ENCODE data around the gene RIN1. TPM values are rescaled to one million over a fixed set of nuclear protein-coding genes. Genes with fewer than 3 reads are reported as not detected.
A peak's percentile ranks its signal among the peaks of the same experiment; 100 is the strongest.

Gene RIN1
- total and polyA plus RNA-seq, 2 of the 13 experiments (the other 11 are each of a cell fraction or from before 2014, with no cell fraction given) = 2.4 to 4.1 TPM

DNA sequence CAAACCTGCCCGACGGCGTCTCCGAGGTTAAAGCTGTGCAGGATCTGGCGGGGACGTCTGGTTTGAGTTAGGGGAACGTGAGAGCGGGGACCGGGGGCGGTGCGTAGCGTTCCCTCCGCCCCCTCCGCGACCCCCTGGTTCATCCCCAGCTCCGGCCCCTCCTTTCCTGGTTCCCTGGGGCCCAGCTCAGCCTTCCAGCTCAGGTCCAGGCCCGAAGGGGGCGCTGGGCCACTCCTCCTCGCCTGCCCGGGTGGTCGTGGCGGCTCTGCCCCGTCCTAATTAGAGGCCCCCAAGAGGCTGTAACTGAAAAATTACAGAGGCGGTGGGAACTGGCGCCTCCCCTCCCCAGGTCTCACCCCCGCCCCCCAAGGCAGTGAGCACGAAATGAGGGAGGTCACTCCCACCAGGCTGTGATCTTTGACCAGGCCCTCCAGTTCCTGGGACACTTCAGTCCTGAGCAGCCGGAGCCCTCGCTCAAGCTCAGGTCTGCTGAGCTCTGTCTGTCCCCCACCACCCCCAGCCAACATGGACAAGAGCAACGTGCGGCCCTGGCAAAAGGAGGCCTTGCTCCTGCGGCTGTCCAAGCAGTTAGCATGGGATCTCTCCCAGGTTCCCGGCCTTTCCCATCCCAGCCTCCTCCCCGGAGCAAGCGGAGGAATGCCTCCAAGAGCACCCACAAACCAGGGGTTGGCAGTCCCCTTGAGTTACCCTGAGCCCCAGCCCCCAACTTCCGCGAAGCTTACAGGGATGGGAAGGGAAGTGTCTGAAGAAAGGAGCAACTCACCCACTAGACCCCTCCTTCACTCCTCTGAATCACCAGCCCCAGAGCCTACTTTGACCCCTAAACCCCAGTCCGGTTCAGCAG lies 22.7 kb downstream of the RIN1 start (continued):
- TF ChIP-seq, protein P1, sequence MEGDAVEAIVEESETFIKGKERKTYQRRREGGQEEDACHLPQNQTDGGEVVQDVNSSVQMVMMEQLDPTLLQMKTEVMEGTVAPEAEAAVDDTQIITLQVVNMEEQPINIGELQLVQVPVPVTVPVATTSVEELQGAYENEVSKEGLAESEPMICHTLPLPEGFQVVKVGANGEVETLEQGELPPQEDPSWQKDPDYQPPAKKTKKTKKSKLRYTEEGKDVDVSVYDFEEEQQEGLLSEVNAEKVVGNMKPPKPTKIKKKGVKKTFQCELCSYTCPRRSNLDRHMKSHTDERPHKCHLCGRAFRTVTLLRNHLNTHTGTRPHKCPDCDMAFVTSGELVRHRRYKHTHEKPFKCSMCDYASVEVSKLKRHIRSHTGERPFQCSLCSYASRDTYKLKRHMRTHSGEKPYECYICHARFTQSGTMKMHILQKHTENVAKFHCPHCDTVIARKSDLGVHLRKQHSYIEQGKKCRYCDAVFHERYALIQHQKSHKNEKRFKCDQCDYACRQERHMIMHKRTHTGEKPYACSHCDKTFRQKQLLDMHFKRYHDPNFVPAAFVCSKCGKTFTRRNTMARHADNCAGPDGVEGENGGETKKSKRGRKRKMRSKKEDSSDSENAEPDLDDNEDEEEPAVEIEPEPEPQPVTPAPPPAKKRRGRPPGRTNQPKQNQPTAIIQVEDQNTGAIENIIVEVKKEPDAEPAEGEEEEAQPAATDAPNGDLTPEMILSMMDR (CRISPR knock-in tag; IDR thresholded peaks at IDR 0.05) = peak; percentile 68
- no peak for TF ChIP-seq TBP (CRISPR knock-in tag; IDR thresholded peaks at IDR 0.05)
- no peak for TF ChIP-seq NCOA1 (CRISPR knock-in tag; IDR thresholded peaks at IDR 0.05)
- 0 out of 2 replicates have a peak, but pooled peaks have one; percentile 68 for TF ChIP-seq ZNF749 (CRISPR knock-in tag; IDR thresholded peaks at IDR 0.05; ENCODE audit: borderline replicate concordance)
- TF ChIP-seq, protein P2, sequence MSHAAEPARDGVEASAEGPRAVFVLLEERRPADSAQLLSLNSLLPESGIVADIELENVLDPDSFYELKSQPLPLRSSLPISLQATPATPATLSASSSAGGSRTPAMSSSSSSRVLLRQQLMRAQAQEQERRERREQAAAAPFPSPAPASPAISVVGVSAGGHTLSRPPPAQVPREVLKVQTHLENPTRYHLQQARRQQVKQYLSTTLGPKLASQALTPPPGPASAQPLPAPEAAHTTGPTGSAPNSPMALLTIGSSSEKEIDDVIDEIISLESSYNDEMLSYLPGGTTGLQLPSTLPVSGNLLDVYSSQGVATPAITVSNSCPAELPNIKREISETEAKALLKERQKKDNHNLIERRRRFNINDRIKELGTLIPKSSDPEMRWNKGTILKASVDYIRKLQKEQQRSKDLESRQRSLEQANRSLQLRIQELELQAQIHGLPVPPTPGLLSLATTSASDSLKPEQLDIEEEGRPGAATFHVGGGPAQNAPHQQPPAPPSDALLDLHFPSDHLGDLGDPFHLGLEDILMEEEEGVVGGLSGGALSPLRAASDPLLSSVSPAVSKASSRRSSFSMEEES (CRISPR knock-in tag; IDR thresholded peaks at IDR 0.05) = no peak
- TF ChIP-seq ZNF616 (CRISPR knock-in tag; IDR thresholded peaks at IDR 0.05; ENCODE audit: low read depth) = no peak
- TF ChIP-seq, protein P3, sequence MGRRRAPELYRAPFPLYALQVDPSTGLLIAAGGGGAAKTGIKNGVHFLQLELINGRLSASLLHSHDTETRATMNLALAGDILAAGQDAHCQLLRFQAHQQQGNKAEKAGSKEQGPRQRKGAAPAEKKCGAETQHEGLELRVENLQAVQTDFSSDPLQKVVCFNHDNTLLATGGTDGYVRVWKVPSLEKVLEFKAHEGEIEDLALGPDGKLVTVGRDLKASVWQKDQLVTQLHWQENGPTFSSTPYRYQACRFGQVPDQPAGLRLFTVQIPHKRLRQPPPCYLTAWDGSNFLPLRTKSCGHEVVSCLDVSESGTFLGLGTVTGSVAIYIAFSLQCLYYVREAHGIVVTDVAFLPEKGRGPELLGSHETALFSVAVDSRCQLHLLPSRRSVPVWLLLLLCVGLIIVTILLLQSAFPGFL (CRISPR knock-in tag; IDR thresholded peaks at IDR 0.05) = no peak
- TF ChIP-seq, protein P4, sequence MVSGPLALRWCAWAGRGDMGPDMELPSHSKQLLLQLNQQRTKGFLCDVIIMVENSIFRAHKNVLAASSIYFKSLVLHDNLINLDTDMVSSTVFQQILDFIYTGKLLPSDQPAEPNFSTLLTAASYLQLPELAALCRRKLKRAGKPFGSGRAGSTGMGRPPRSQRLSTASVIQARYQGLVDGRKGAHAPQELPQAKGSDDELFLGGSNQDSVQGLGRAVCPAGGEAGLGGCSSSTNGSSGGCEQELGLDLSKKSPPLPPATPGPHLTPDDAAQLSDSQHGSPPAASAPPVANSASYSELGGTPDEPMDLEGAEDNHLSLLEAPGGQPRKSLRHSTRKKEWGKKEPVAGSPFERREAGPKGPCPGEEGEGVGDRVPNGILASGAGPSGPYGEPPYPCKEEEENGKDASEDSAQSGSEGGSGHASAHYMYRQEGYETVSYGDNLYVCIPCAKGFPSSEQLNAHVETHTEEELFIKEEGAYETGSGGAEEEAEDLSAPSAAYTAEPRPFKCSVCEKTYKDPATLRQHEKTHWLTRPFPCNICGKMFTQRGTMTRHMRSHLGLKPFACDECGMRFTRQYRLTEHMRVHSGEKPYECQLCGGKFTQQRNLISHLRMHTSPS (CRISPR knock-in tag; IDR thresholded peaks at IDR 0.05; ENCODE audit: low read depth) = peak; percentile 29; the same call in 1 of the 2 replicates
- no peak for TF ChIP-seq ZFP36 (IDR thresholded peaks at IDR 0.05; ENCODE audit: borderline replicate concordance, low read depth, low read length, partially characterized antibody)
- TF ChIP-seq, protein P5, sequence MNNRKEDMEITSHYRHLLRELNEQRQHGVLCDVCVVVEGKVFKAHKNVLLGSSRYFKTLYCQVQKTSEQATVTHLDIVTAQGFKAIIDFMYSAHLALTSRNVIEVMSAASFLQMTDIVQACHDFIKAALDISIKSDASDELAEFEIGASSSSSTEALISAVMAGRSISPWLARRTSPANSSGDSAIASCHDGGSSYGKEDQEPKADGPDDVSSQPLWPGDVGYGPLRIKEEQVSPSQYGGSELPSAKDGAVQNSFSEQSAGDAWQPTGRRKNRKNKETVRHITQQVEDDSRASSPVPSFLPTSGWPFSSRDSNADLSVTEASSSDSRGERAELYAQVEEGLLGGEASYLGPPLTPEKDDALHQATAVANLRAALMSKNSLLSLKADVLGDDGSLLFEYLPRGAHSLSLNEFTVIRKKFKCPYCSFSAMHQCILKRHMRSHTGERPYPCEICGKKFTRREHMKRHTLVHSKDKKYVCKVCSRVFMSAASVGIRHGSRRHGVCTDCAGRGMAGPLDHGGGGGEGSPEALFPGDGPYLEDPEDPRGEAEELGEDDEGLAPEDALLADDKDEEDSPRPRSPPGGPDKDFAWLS (CRISPR knock-in tag; IDR thresholded peaks at IDR 0.05; ENCODE audit: borderline replicate concordance) = no peak
- TF ChIP-seq ZNF138 (CRISPR knock-in tag; IDR thresholded peaks at IDR 0.05; ENCODE audit: low read depth) = no peak
- no peak for TF ChIP-seq ZNF10 (CRISPR knock-in tag; IDR thresholded peaks at IDR 0.05; ENCODE audit: borderline replicate concordance, low read depth)
- TF ChIP-seq, protein P6, sequence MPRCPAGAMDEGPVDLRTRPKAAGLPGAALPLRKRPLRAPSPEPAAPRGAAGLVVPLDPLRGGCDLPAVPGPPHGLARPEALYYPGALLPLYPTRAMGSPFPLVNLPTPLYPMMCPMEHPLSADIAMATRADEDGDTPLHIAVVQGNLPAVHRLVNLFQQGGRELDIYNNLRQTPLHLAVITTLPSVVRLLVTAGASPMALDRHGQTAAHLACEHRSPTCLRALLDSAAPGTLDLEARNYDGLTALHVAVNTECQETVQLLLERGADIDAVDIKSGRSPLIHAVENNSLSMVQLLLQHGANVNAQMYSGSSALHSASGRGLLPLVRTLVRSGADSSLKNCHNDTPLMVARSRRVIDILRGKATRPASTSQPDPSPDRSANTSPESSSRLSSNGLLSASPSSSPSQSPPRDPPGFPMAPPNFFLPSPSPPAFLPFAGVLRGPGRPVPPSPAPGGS (CRISPR knock-in tag; IDR thresholded peaks at IDR 0.05) = 0 out of 2 replicates have a peak, but pooled peaks have one; percentile 7
- TF ChIP-seq, protein P7, sequence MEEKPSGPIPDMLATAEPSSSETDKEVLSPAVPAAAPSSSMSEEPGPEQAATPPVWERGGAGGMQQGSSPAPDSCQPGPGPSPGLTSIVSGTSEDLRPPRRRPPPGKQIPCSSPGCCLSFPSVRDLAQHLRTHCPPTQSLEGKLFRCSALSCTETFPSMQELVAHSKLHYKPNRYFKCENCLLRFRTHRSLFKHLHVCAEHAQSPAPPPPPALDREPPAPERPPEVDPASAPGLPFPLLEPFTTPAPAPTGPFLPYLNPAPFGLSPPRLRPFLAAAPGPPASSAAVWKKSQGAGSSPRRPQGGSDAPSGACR (CRISPR knock-in tag; IDR thresholded peaks at IDR 0.05) = peak; percentile 37; the same call in 1 of the 2 replicates
- TF ChIP-seq REXO4 (CRISPR knock-in tag; IDR thresholded peaks at IDR 0.05; ENCODE audit: borderline replicate concordance) = no peak
- TF ChIP-seq ZNF335 (CRISPR knock-in tag; IDR thresholded peaks at IDR 0.05) = no peak
- no peak for TF ChIP-seq FOXK2 (IDR thresholded peaks at IDR 0.05)

Measured in HepG2 (cell line).